NCI-H82 treated with DMSO at 0.1 percent for 48 hours (cell line): ENCODE measurements around the gene MARCOL.
A peak's percentile ranks its signal among the peaks of the same experiment; 100 is the strongest.
"Not testable (repeated sequence)": the region's sequence is repeated elsewhere in the genome, so short reads cannot be mapped to it uniquely, and the experiment has no call there.

Experiments
- DNase-seq: peaks from one replicate; lab custom pipeline; 2025; ENCODE audit not compliant: unreplicated experiment; lab: John Stamatoyannopoulos, UW

MARCOL gene

GRCh38 chr5:148261221-148261620, 22.9 kb downstream of the MARCOL start:
- no peak for DNase-seq

GRCh38 chr5:148267962-148268361, 29.6 kb downstream of the MARCOL start:
- no peak for DNase-seq

- no peak for DNase-seq
Measured at GRCh38 chr5:148268566-148268965, 30.2 kb downstream of the MARCOL start, which contains the start of gene SPINK13. Gene SPINK13, plus strand, starts transcription at chr5:148268794. Its CDS starts 1,279 bp downstream, at chr5:148270073.

GRCh38 chr5:148275129-148275528, 36.8 kb downstream of the MARCOL start:
- not testable (repeated sequence) for DNase-seq

GRCh38 chr5:148280893-148281292, 42.6 kb downstream of the MARCOL start:
- not testable (repeated sequence) for DNase-seq

GRCh38 chr5:148281336-148281735, 43.0 kb downstream of the MARCOL start:
- DNase-seq: not testable (repeated sequence)

- DNase-seq: peak; percentile 15
Measured at GRCh38 chr5:148290271-148291195, 52.2 kb downstream of the MARCOL start.
